ENCODE measurements around the gene ZNF92.
A peak's percentile ranks its signal among the peaks of the same experiment; 100 is the strongest.
"Not testable (repeated sequence)": the region's sequence is repeated elsewhere in the genome, so short reads cannot be mapped to it uniquely, and the experiment has no call there.

The ZNF92 gene

GRCh38 chr7:65373608-65374351 lies at the start of gene ZNF92:
Gene ZNF92 (plus strand): TSS chr7:65373855. CDS start chr7:65373998, 143 bp downstream.
- peak; percentile 98 for DNase-seq

DNA sequence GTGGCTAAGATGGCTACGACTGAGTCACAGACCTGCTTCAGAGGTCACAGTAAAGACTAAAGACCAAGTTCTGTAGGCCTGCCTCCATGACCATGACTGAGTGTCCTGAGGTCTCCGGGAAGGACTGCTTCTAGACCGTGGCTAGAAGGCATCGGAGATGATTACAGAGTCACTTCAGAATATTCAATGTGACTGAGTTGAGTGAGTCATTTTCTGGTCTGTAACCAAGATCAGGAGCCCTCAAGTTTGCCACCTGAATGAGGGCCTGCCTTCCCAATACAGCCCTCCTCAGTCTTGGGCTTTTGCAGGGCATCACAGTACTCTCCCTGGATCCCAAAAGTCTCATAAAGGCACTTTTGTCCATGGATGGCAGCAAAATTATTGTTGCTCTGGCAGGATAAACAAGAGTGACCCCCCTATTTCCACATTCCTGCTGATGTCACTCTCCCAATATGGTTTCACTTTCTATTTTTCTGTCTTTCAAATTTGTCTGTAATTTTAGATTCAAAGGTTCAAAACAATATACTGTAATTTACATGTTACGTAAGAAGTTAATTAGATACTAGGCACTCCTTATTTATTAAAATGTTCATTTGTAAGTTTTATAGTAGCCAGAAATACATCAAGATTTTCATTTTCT lies 47.7 kb upstream of the ZNF92 start:
- DNase-seq: no peak

- DNase-seq: no peak
These were observed 35.3 kb upstream of the ZNF92 start for GRCh38 chr7:65338346-65338745.

- no peak for DNase-seq
These were observed 34.4 kb upstream of the ZNF92 start for GRCh38 chr7:65339257-65339656.

GRCh38 chr7:65342723-65343629 lies 30.7 kb upstream of the ZNF92 start:
- DNase-seq: no peak

GRCh38 chr7:65344541-65344940 lies 29.1 kb upstream of the ZNF92 start:
- not testable (repeated sequence) for DNase-seq

DNA sequence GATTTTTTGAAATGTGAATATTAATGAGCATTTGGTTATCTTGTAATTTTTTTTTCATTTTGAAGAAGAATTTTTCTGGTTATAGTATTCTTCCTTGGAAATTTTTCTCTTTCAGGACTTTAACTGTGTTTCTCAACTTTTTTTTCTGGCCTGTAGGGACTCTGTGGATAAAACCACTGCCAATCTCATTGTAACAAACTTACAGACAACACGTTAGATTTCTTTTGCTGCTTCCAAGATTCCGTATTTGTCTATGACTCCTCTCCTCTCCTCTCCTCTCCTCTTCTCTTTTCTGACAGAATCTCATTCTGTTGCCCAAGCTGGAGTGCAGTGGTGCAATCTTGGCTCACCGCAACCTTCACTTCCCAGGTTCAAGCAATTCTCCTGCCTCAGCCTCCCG lies 19.4 kb upstream of the ZNF92 start:
- no peak for DNase-seq

DNA sequence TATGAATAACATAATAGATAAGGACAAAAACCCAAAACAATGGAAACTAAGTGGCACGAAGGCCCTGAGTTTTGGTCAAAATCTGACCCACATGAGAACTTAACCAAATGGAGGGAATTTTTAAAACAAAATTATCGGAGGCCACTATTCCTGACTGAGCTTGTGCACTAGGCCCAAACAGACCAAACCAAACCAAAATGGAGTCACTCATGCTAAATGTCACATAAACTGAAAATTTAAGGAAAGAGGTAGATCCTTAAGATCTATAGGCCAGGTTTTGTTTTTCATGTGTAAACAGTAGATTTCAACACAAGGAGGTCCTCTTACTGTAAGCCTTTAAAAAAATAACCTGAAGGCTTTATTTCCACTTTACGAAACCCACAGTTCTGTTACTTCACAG lies 3.8 kb upstream of the ZNF92 start:
- no peak for DNase-seq

GRCh38 chr7:65371468-65371867 lies 2.2 kb upstream of the ZNF92 start:
- no peak for DNase-seq

DNA sequence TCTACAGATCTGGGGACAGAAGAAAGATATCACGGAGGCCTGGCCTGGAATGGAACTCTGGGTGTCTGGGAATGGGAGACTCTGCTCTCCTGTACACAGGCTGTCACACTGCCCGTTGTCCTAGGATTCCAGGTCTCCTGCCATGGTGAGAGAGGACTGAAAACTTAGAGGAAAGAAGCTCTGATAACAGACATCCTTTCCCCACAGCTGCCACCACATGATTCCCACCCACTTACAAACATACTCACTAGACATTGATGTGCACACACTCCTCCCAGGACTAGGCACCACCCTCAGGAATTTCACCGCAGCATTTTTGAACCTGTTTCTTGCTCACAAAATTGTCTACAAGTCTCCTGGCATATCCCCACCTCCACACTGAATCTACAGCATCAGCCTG lies 5.7 kb downstream of the ZNF92 start:
- no peak for DNase-seq

GRCh38 chr7:65381742-65382141 lies 8.1 kb downstream of the ZNF92 start:
- no peak for DNase-seq

- no peak for DNase-seq
These were observed 8.8 kb downstream of the ZNF92 start for GRCh38 chr7:65382452-65382851.

GRCh38 chr7:65387891-65388290 lies 14.2 kb downstream of the ZNF92 start:
- DNase-seq: no peak

DNA sequence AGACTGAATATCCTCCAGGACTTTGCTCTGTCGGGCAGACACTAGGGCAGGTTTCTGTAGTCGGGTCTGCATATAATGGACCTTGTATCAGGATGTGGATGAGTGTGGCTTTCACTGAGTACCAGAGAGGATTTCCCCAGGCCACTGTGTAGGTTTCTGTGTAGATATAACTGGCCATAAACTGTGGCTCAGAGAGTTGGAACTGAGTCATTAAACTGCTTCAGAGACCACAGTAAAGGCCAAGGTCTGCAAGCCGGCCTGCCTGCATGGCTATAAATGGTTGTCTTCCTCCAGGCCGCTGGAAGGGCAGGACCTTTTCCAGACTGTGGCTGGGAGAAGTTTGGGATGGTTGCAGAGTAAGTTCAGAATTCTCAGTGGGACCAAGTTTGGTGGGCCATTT lies 16.9 kb downstream of the ZNF92 start:
- no peak for DNase-seq

DNA sequence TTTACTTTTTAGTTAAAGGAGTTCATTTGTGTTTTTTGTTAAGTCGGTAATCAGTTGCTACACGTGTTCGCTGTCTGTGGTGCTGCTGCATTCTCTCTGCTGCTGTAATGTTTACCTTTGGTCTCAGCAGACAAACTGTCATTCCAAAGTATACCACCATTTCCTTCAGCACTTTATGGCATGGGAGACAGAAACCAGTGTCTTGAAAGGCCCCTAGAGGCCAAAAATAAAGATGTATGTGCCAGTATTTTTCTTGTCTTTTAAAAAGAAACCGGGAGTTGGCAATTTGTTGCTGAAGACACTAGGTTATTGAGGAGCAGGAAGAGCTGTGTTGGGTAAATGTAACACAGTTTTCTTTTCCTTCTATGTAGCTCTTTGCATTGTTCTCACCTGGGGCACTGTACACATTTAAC lies 24.1 kb downstream of the ZNF92 start:
- DNase-seq: no peak

DNA sequence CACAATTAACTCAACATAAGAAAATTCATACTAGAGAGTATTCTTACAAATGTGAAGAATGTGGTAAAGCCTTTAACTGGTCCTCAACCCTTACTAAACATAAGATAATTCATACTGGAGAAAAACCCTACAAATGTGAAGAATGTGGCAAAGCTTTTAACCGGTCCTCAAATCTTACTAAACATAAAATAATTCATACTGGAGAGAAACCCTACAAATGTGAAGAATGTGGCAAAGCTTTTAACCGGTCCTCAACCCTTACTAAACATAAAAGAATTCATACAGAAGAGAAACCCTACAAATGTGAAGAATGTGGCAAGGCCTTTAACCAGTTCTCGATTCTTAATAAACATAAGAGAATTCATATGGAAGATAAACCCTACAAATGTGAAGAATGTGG lies 25.0 kb downstream of the ZNF92 start:
- not testable (repeated sequence) for DNase-seq

DNA sequence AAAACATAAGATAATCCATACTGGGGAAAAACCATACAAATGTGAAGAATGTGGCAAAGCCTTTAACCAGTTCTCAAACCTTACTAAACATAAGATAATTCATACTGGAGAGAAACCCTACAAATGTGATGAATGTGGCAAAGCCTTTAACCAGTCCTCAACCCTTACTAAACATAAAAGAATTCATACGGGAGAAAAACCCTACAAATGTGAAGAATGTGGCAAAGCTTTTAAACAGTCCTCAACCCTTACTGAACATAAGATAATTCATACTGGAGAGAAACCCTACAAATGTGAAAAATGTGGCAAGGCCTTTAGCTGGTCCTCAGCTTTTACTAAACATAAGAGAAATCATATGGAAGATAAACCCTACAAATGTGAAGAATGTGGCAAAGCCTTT lies 25.4 kb downstream of the ZNF92 start:
- DNase-seq: not testable (repeated sequence)

DNA sequence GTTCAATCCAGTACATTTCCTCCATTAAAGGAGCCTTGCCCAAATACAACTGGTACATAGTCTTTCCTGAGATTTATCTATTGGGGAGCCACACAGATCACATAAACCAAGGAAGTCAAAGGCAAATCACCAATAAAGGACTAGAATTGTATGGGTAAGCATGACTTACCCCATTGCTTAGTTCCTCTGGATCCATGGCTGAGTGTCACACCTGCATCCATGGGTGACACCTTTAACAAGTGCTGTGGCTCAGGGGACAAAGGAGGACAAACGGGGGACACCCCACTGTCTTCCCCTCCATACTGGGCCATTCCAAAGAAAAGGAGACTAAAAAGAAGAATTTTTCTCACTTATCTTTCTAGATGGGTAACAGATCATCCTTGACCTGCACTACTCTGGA lies 30.4 kb downstream of the ZNF92 start:
- DNase-seq: no peak

DNA sequence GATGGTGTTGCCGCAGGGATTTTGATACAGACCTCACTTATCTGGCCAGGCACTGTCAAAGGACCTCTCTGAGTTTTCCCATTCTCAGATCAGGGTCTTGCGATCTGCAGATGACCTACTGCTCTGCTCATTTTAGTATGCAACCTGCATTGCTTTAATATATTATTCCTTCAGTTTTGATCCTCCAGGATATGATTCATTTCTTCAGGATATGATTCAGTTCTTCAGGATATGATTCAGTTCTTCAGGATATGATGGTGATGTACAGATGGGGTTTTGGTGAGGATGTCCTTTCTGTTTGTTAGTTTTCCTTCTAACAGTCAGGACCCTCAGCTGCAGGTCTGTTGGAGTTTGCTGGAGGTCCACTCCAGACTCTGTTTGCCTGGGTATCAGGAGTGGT lies 33.1 kb downstream of the ZNF92 start:
- DNase-seq: not testable (repeated sequence)

DNA sequence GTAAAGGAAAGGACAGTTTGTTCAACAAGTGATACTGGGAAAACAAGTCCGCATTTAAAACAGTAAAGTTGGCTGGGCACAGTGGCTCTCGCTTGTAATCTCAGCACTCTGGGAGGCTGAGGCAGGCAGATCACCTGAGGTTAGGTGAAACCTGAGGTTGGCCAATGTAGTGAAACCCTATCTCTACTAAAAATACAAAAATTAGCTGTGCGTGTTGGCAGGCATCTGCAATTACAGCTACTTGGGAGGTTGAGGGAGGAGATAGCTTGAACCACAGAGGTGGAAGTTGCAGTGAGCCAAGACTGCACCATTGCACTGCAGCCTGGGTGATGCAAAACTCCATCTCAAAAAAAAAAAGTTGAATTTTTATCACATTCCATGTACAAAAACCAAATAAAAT lies 35.7 kb downstream of the ZNF92 start:
- DNase-seq: no peak

GRCh38 chr7:65411249-65411648 lies 37.6 kb downstream of the ZNF92 start:
- no peak for DNase-seq

DNA sequence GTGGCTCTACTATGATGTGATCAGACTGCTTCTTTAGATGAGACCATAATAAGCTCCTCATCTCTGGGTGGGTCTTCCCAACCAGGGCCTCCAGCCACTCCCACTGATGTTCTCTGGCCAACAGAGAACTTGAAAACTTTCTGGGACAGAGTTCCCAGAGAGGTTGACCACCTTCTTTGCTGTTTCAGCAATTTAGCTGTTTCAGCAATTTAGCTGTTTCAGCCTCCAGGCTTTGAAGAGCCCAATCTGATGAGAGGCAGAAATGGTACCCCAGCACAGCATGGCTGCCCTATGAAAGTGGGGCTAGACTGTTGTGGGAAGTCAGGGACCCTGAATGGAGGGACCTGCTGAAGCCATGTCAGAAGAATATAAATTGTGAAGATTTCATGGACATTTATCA lies 49.0 kb downstream of the ZNF92 start:
- no peak for DNase-seq

DNA sequence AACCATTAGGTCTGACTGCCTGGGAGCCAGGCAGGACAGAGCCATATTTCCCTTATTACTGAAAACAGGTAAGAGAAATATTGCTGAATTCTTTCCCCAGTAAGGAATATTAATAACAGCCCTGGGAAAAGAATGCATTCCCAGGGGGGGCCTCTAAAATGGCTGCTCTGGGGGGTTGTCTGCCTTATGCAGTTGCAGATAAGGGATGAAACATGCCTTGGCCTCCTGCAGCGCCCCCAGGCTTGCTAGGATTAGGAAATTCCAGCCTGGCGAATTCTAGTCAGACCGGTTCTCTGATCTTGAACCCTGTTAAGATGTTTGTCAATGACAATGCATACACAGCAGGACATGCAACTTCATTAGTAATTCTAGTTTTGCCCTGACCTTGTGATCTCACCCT lies 49.6 kb downstream of the ZNF92 start:
- DNase-seq: not testable (repeated sequence)

All from activated effector memory CD4-positive, alpha-beta T cell treated with anti-CD3 and anti-CD28 coated beads, Interleukin-2, amount 50 U/mL, for 16 hours (primary cell).